ENCODE results near the gene ZSCAN12. TPM values are rescaled to one million over a fixed set of nuclear protein-coding genes. Genes with fewer than 3 reads are reported as not detected.

Gene ZSCAN12
- total and polyA plus RNA-seq, 2 experiments from 2014 or later = 2.0 to 7.3 TPM

DNA sequence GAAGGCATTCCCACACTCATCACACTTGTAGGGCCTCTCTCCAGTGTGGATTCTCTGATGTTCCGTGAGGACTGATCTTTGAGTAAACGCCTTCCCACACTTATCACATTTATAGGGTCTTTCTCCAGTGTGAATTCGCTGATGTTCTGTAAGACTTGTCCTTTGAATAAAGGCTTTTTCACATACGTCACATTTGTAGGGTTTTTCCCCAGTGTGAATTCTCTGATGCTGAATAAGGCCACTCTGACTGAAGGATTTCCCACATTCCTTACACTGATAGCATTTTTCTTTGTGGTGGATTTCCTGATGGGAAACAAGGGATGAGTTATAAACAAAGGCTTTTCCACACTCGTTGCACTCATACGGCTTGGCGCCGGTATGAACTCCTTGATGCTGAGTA, 8.9 kb downstream of the ZSCAN12 start:
- TF ChIP-seq ZNF114 (CRISPR knock-in tag; IDR thresholded peaks at IDR 0.05) = no peak
- TF ChIP-seq EZH2 (IDR thresholded peaks at IDR 0.05; ENCODE audit: low read depth, unreplicated experiment) = no peak
- no peak for TF ChIP-seq ETS1 (IDR thresholded peaks at IDR 0.05)
- TF ChIP-seq JUNB (IDR thresholded peaks at IDR 0.05; ENCODE audit: unreplicated experiment) = no peak
- no peak for TF ChIP-seq POLR2AphosphoS5 (IDR thresholded peaks at IDR 0.05; ENCODE audit: low read depth)
- TF ChIP-seq, protein P1, sequence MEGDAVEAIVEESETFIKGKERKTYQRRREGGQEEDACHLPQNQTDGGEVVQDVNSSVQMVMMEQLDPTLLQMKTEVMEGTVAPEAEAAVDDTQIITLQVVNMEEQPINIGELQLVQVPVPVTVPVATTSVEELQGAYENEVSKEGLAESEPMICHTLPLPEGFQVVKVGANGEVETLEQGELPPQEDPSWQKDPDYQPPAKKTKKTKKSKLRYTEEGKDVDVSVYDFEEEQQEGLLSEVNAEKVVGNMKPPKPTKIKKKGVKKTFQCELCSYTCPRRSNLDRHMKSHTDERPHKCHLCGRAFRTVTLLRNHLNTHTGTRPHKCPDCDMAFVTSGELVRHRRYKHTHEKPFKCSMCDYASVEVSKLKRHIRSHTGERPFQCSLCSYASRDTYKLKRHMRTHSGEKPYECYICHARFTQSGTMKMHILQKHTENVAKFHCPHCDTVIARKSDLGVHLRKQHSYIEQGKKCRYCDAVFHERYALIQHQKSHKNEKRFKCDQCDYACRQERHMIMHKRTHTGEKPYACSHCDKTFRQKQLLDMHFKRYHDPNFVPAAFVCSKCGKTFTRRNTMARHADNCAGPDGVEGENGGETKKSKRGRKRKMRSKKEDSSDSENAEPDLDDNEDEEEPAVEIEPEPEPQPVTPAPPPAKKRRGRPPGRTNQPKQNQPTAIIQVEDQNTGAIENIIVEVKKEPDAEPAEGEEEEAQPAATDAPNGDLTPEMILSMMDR (conservative IDR thresholded peaks at IDR 0.05; ENCODE audit: low read depth in 2 of 2) = no peak
- TF ChIP-seq, protein P2, sequence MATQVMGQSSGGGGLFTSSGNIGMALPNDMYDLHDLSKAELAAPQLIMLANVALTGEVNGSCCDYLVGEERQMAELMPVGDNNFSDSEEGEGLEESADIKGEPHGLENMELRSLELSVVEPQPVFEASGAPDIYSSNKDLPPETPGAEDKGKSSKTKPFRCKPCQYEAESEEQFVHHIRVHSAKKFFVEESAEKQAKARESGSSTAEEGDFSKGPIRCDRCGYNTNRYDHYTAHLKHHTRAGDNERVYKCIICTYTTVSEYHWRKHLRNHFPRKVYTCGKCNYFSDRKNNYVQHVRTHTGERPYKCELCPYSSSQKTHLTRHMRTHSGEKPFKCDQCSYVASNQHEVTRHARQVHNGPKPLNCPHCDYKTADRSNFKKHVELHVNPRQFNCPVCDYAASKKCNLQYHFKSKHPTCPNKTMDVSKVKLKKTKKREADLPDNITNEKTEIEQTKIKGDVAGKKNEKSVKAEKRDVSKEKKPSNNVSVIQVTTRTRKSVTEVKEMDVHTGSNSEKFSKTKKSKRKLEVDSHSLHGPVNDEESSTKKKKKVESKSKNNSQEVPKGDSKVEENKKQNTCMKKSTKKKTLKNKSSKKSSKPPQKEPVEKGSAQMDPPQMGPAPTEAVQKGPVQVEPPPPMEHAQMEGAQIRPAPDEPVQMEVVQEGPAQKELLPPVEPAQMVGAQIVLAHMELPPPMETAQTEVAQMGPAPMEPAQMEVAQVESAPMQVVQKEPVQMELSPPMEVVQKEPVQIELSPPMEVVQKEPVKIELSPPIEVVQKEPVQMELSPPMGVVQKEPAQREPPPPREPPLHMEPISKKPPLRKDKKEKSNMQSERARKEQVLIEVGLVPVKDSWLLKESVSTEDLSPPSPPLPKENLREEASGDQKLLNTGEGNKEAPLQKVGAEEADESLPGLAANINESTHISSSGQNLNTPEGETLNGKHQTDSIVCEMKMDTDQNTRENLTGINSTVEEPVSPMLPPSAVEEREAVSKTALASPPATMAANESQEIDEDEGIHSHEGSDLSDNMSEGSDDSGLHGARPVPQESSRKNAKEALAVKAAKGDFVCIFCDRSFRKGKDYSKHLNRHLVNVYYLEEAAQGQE (IDR thresholded peaks at IDR 0.05; ENCODE audit: unreplicated experiment) = no peak
- TF ChIP-seq EZH2phosphoT487 (IDR thresholded peaks at IDR 0.05; ENCODE audit: unreplicated experiment) = no peak
- no peak for TF ChIP-seq STAT1 (IDR thresholded peaks at IDR 0.05; ENCODE audit: unreplicated experiment)
- no peak for TF ChIP-seq ZNF331 (CRISPR knock-in tag; IDR thresholded peaks at IDR 0.05; ENCODE audit: low read depth)
- TF ChIP-seq NANOG (IDR thresholded peaks at IDR 0.05; ENCODE audit: borderline replicate concordance) = no peak
- no peak for TF ChIP-seq CREB1 (CRISPR knock-in tag; IDR thresholded peaks at IDR 0.05; ENCODE audit: low read depth)
- TF ChIP-seq ZNF462 (CRISPR knock-in tag; IDR thresholded peaks at IDR 0.05) = no peak
- H3K27me3 Mint-ChIP-seq (ENCODE audit: insufficient read depth, low read depth, poor library complexity) = peaks cover 7% of the 10 kb centered on the region
- H3K27ac ChIP-seq (ENCODE audit: low read depth) = no peak overlapping the region
- H3K36me3 Mint-ChIP-seq (ENCODE audit: low read depth) = peaks cover 62% of the 10 kb centered on the region
- H3K4me1 ChIP-seq (ENCODE audit: insufficient read depth) = no peaks in the 10 kb centered on the region
- H3K27me3 ChIP-seq (ENCODE audit: insufficient read depth) = no peaks in the 10 kb centered on the region
- peaks cover 38% of the 10 kb centered on the region for H4K20me1 ChIP-seq (replicated peaks; ENCODE audit: insufficient read depth)
- no peak overlapping the region for H2AFZ ChIP-seq
- H3K4me3 Mint-ChIP-seq = no peak overlapping the region
- no peak overlapping the region for H3K4me2 ChIP-seq
- no peaks in the 10 kb centered on the region for H3K9me3 Mint-ChIP-seq
- no peak overlapping the region for H3K4me3 ChIP-seq
- no peaks in the 10 kb centered on the region for H3F3A ChIP-seq (replicated peaks; ENCODE audit: low read depth)
- H3K27ac Mint-ChIP-seq = no peak overlapping the region
- DNase-seq (ENCODE audit: low spot score) (no peak), ATAC-seq (no peak)
- peaks cover 9% of the 10 kb centered on the region for H3K4me1 Mint-ChIP-seq
- H3K79me2 ChIP-seq (replicated peaks; ENCODE audit: insufficient read depth) = peaks cover 33% of the 10 kb centered on the region
- H3K36me3 ChIP-seq (ENCODE audit: insufficient read depth) = peaks cover 30% of the 10 kb centered on the region
- H3K9me2 ChIP-seq (ENCODE audit: insufficient read depth) = no peaks in the 10 kb centered on the region

Measured in GM23338 (cell line).